Activated CD4-positive, alpha-beta T cell treated with anti-CD3 and anti-CD28 coated beads, Interleukin-2, amount 10 ng/mL, durations not matched to agents 7 days and 5 days (primary cell): ENCODE data around the gene OSBPL10. TPM values are rescaled to one million over a fixed set of nuclear protein-coding genes. Genes with fewer than 3 reads are reported as not detected.

Experiments used
- CTCF ChIA-PET: fragments of 350-600 bp; sonication (Branson Sonifier 250); formaldehyde crosslinking; loops from one replicate; lab custom pipeline; 2021; ENCODE audit warnings: antibody characterized with exemption; lab: Charles Lee
- POLR2A ChIA-PET: fragments of 350-600 bp; sonication (Branson Sonifier 250); formaldehyde crosslinking; loops from one replicate; lab custom pipeline; 2021; ENCODE audit warnings: antibody characterized with exemption; lab: Charles Lee
- DNase-seq: peaks from one replicate; pipeline ENCODE4 v3.0.0-alpha.2; 2020
- H3K27ac Mint-ChIP-seq: one replicate; pipeline ENCODE4 v1.8.0; 2021; ENCODE audit warnings: mild to moderate bottlenecking, moderate library complexity, mixed read lengths
- H3K27me3 Mint-ChIP-seq: one replicate; pipeline ENCODE4 v1.8.0; 2021; ENCODE audit warnings: mixed read lengths
- H3K36me3 Mint-ChIP-seq: one replicate; pipeline ENCODE4 v1.8.0; 2021; ENCODE audit warnings: low read depth, mixed read lengths
- H3K4me1 Mint-ChIP-seq: one replicate; pipeline ENCODE4 v1.8.0; 2021; ENCODE audit warnings: mixed read lengths
- H3K4me3 Mint-ChIP-seq: one replicate; pipeline ENCODE4 v1.8.0; 2021; ENCODE audit warnings: mild to moderate bottlenecking, moderate library complexity, mixed read lengths
- H3K9me3 Mint-ChIP-seq: one replicate; pipeline ENCODE4 v1.8.0; 2021; ENCODE audit warnings: mixed read lengths
- total RNA-seq, 2 experiments: library from RNA; stranded (reverse); gene quantifications; one replicate each; pipeline ENCODE4 v1.2.3, GENCODE V29; 2021

OSBPL10 gene
- total RNA-seq, 2 experiments from 2014 or later, result 0.89 to 1.1 TPM

- H3K4me3 Mint-ChIP-seq, result no peak overlapping the region
- H3K36me3 Mint-ChIP-seq, result peaks cover 58% of the 10 kb centered on the region
- peaks cover 2% of the 10 kb centered on the region for H3K9me3 Mint-ChIP-seq
- no peak for DNase-seq
- peaks cover 40% of the 10 kb centered on the region for H3K4me1 Mint-ChIP-seq
- CTCF ChIA-PET, result interaction anchor here (1.5 to 1.8 kb wide), 2 partner anchors 9 to 11 kb away, joined by 4 to 7 read pairs; no protein-coding TSS in a partner anchor
- H3K27me3 Mint-ChIP-seq, result no peaks in the 10 kb centered on the region
- POLR2A ChIA-PET, result interaction anchor here (0.7 kb wide), 1 partner anchor 67 kb away, joined by 3 read pairs; no protein-coding TSS in a partner anchor
- peak overlapping the region; percentile 80 for H3K27ac Mint-ChIP-seq
Measured at GRCh38 chr3:31636049-31636448, 345.0 kb downstream of the OSBPL10 start.

- H3K9me3 Mint-ChIP-seq, result peaks cover 2% of the 10 kb centered on the region
- peaks cover 63% of the 10 kb centered on the region for H3K36me3 Mint-ChIP-seq
- ChIA-PET POLR2A (interaction anchor here (0.7 kb wide), 1 partner anchor 67 kb away, joined by 3 read pairs; no protein-coding TSS in a partner anchor), CTCF (interaction anchor here (1.5 to 1.8 kb wide), 2 partner anchors 10 to 11 kb away, joined by 4 to 7 read pairs; no protein-coding TSS in a partner anchor)
- DNase-seq, result no peak
- no peaks in the 10 kb centered on the region for H3K27me3 Mint-ChIP-seq
- H3K4me1 Mint-ChIP-seq, result peaks cover 40% of the 10 kb centered on the region
- H3K27ac Mint-ChIP-seq, result peak overlapping the region; percentile 80
- H3K4me3 Mint-ChIP-seq, result no peak overlapping the region
Measured at GRCh38 chr3:31635545-31635944, 345.5 kb downstream of the OSBPL10 start.

- Mint-ChIP-seq H3K9me3 (peaks cover 2% of the 10 kb centered on the region), H3K4me1 (peaks cover 42% of the 10 kb centered on the region), H3K27ac (peak overlapping the region; percentile 66), H3K4me3 (no peak overlapping the region), H3K27me3 (no peaks in the 10 kb centered on the region), H3K36me3 (peaks cover 74% of the 10 kb centered on the region)
- CTCF ChIA-PET, result interaction anchor here (0.8 to 1.5 kb wide), 2 partner anchors 11 to 28 kb away, joined by 3 to 4 read pairs; no protein-coding TSS in a partner anchor
- DNase-seq, result no peak
- POLR2A ChIA-PET, result no interaction called here
Measured at GRCh38 chr3:31634476-31634875, 346.6 kb downstream of the OSBPL10 start.

- H3K27ac Mint-ChIP-seq, result no peak overlapping the region
- POLR2A ChIA-PET, result no interaction called here
- H3K27me3 Mint-ChIP-seq, result no peaks in the 10 kb centered on the region
- H3K4me1 Mint-ChIP-seq, result peaks cover 12% of the 10 kb centered on the region
- H3K36me3 Mint-ChIP-seq, result peaks cover 77% of the 10 kb centered on the region
- no peaks in the 10 kb centered on the region for H3K9me3 Mint-ChIP-seq
- CTCF ChIA-PET, result interaction anchor here (1.5 to 1.9 kb wide), 2 partner anchors 10 to 16 kb away, joined by 3 to 8 read pairs; no protein-coding TSS in a partner anchor
- DNase-seq, result no peak
- no peak overlapping the region for H3K4me3 Mint-ChIP-seq
Measured at GRCh38 chr3:31629054-31629453, 352.0 kb downstream of the OSBPL10 start.

- H3K9me3 Mint-ChIP-seq, result no peaks in the 10 kb centered on the region
- peaks cover 24% of the 10 kb centered on the region for H3K4me1 Mint-ChIP-seq
- H3K36me3 Mint-ChIP-seq, result peaks cover 70% of the 10 kb centered on the region
- H3K4me3 Mint-ChIP-seq, result no peak overlapping the region
- no peak overlapping the region for H3K27ac Mint-ChIP-seq
- DNase-seq, result no peak
- CTCF ChIA-PET, result interaction anchor here (0.6 kb wide), 1 partner anchor 12 kb away, joined by 4 read pairs; no protein-coding TSS in a partner anchor
- POLR2A ChIA-PET, result no interaction called here
- no peaks in the 10 kb centered on the region for H3K27me3 Mint-ChIP-seq
Measured at GRCh38 chr3:31625358-31625757, 355.7 kb downstream of the OSBPL10 start.

GRCh38 chr3:31624083-31624709 is 356.9 kb downstream of the OSBPL10 start:
- H3K4me3 Mint-ChIP-seq, result no peak overlapping the region
- H3K27me3 Mint-ChIP-seq, result no peaks in the 10 kb centered on the region
- ChIA-PET POLR2A (no interaction called here), CTCF (interaction anchor here (0.6 kb wide), 1 partner anchor 125 kb away, joined by 4 read pairs; no protein-coding TSS in a partner anchor)
- peaks cover 24% of the 10 kb centered on the region for H3K4me1 Mint-ChIP-seq
- DNase-seq, result no peak
- no peak overlapping the region for H3K27ac Mint-ChIP-seq
- H3K36me3 Mint-ChIP-seq, result peaks cover 67% of the 10 kb centered on the region
- no peaks in the 10 kb centered on the region for H3K9me3 Mint-ChIP-seq

GRCh38 chr3:31622636-31623288 is 358.3 kb downstream of the OSBPL10 start:
- POLR2A ChIA-PET, result no interaction called here

GRCh38 chr3:31621314-31621713 is 359.7 kb downstream of the OSBPL10 start:
- ChIA-PET POLR2A (no interaction called here), CTCF (interaction anchor here (0.9 kb wide), 1 partner anchor 55 kb away, joined by 3 read pairs; no protein-coding TSS in a partner anchor)
- no peak for DNase-seq
- no peaks in the 10 kb centered on the region for H3K9me3 Mint-ChIP-seq
- H3K4me3 Mint-ChIP-seq, result no peak overlapping the region
- peaks cover 17% of the 10 kb centered on the region for H3K4me1 Mint-ChIP-seq
- no peak overlapping the region for H3K27ac Mint-ChIP-seq
- H3K27me3 Mint-ChIP-seq, result no peaks in the 10 kb centered on the region
- H3K36me3 Mint-ChIP-seq, result peaks cover 63% of the 10 kb centered on the region

More at GRCh38 chr3:31622636-31623288, 358.3 kb downstream of the OSBPL10 start:
- CTCF ChIA-PET, result no interaction called here
- Mint-ChIP-seq H3K36me3 (peaks cover 68% of the 10 kb centered on the region), H3K4me3 (no peak overlapping the region), H3K27ac (no peak overlapping the region), H3K4me1 (peaks cover 17% of the 10 kb centered on the region), H3K9me3 (no peaks in the 10 kb centered on the region), H3K27me3 (no peaks in the 10 kb centered on the region)
- no peak for DNase-seq

GRCh38 chr3:31620656-31621055 is 360.4 kb downstream of the OSBPL10 start:
- Mint-ChIP-seq H3K27me3 (no peaks in the 10 kb centered on the region), H3K36me3 (peaks cover 62% of the 10 kb centered on the region), H3K4me3 (no peak overlapping the region), H3K4me1 (peaks cover 22% of the 10 kb centered on the region), H3K9me3 (no peaks in the 10 kb centered on the region), H3K27ac (no peak overlapping the region)
- DNase-seq, result no peak
- CTCF ChIA-PET, result no interaction called here
- POLR2A ChIA-PET, result no interaction called here

- Mint-ChIP-seq H3K36me3 (peaks cover 65% of the 10 kb centered on the region), H3K4me3 (no peak overlapping the region), H3K9me3 (peaks cover 3% of the 10 kb centered on the region), H3K27me3 (no peaks in the 10 kb centered on the region), H3K4me1 (peaks cover 22% of the 10 kb centered on the region), H3K27ac (no peak overlapping the region)
- CTCF ChIA-PET, result interaction anchor here (0.6 kb wide), 1 partner anchor 203 kb away, joined by 4 read pairs; no protein-coding TSS in a partner anchor
- POLR2A ChIA-PET, result no interaction called here
- no peak for DNase-seq
Measured at GRCh38 chr3:31616711-31617110, 364.4 kb downstream of the OSBPL10 start.

- ChIA-PET POLR2A (no interaction called here), CTCF (no interaction called here)
- Mint-ChIP-seq H3K4me1 (peaks cover 21% of the 10 kb centered on the region), H3K27ac (no peak overlapping the region), H3K36me3 (peaks cover 63% of the 10 kb centered on the region), H3K9me3 (peaks cover 8% of the 10 kb centered on the region), H3K4me3 (no peak overlapping the region), H3K27me3 (no peaks in the 10 kb centered on the region)
- DNase-seq, result no peak
Measured at GRCh38 chr3:31615071-31615875, 365.8 kb downstream of the OSBPL10 start.

GRCh38 chr3:31614162-31614921 is 366.7 kb downstream of the OSBPL10 start:
- peaks cover 65% of the 10 kb centered on the region for H3K36me3 Mint-ChIP-seq
- H3K27ac Mint-ChIP-seq, result no peak overlapping the region
- H3K27me3 Mint-ChIP-seq, result no peaks in the 10 kb centered on the region
- CTCF ChIA-PET, result no interaction called here
- H3K4me3 Mint-ChIP-seq, result no peak overlapping the region
- no peak for DNase-seq
- peaks cover 20% of the 10 kb centered on the region for H3K4me1 Mint-ChIP-seq
- peaks cover 8% of the 10 kb centered on the region for H3K9me3 Mint-ChIP-seq
- POLR2A ChIA-PET, result no interaction called here
